ENCODE results near the gene GGA1.

DNA sequence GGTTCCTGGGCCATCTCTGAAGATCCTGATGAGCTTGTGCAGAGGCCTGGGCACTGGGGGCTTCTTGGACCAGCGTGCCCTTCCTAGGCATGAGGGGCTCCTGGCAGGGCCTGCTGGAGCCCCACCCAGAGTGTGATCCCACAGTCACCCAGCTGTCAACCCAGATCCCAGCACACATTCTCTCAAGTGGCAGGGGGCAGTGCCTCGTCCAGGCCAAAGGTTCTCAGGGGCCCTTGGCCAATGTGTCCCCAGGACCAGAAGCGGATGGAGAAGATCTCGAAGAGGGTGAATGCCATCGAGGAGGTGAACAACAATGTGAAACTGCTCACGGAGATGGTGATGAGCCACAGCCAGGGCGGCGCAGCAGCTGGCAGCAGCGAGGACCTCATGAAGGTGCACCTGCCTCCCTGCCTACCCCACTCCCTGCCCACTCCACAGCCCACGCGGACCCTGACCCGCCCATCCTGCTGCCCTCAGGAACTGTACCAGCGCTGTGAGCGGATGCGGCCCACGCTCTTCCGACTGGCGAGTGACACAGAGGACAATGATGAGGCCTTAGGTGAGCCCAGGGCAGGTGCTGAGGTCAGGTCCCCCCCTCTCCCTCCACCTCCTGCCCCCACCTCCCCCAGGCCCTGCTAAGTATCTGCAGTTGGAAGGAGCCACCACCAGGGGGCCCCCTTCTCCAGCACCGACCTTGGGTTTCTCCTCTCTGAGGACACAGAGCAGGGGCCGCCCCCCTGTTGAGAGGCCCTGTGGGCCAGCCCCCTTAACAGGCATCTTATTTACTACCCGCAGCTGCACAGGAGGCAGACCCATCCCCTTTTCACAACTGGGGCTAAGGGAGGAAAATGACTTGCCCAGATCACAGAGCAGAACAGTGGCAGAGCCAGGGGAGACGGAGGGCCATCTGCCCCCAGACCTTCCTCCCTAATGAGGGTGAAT lies 14.7 kb downstream of the GGA1 start:
- TF ChIP-seq POLR2A (IDR thresholded peaks at IDR 0.05) (no peak), POLR2AphosphoS5 (IDR thresholded peaks at IDR 0.05) (peak in 2 of 3 donors; percentile 33 to 53)
- TF ChIP-seq, protein P1, sequence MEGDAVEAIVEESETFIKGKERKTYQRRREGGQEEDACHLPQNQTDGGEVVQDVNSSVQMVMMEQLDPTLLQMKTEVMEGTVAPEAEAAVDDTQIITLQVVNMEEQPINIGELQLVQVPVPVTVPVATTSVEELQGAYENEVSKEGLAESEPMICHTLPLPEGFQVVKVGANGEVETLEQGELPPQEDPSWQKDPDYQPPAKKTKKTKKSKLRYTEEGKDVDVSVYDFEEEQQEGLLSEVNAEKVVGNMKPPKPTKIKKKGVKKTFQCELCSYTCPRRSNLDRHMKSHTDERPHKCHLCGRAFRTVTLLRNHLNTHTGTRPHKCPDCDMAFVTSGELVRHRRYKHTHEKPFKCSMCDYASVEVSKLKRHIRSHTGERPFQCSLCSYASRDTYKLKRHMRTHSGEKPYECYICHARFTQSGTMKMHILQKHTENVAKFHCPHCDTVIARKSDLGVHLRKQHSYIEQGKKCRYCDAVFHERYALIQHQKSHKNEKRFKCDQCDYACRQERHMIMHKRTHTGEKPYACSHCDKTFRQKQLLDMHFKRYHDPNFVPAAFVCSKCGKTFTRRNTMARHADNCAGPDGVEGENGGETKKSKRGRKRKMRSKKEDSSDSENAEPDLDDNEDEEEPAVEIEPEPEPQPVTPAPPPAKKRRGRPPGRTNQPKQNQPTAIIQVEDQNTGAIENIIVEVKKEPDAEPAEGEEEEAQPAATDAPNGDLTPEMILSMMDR (IDR thresholded peaks at IDR 0.05 in 8 of 11, conservative IDR thresholded peaks at IDR 0.05 in 3 of 11), result peak; percentile 29 to 97 (median 92)

Data from spleen (tissue), 7 donors.